Esophagus muscularis mucosa (tissue), 2 donors: Measurements from ENCODE around the gene SZRD1.

Source experiments
- POLR2A ChIP-seq: fragments of 450-650 bp; IDR thresholded peaks from one replicate; pipeline ENCODE4 v1.6.1; 2017; ENCODE audit warnings: antibody characterized with exemption, moderate library complexity, mild to moderate bottlenecking, low read depth
- POLR2AphosphoS5 ChIP-seq, 2 donors: sonication (generic); formaldehyde crosslinking; IDR thresholded peaks; one replicate each; pipeline ENCODE4 v1.6.1; 2017; ENCODE audit warnings: antibody characterized with exemption in 2 of 2

- TF ChIP-seq POLR2A (no peak), POLR2AphosphoS5 (IDR thresholded peaks at IDR 0.05) (peak; percentile 14 to 27)
Measured at GRCh38 chr1:16386454-16387113, 19.5 kb downstream of the SZRD1 start.
